NCI-H1694 (cell line): ENCODE data around the gene WDR59.
"Not testable (repeated sequence)": the region's sequence is repeated elsewhere in the genome, so short reads cannot be mapped to it uniquely, and the experiment has no call there.

ENCODE experiments used
- DNase-seq: peaks from one replicate; lab custom pipeline; 2025; lab: John Stamatoyannopoulos, UW

WDR59 gene, protein sequence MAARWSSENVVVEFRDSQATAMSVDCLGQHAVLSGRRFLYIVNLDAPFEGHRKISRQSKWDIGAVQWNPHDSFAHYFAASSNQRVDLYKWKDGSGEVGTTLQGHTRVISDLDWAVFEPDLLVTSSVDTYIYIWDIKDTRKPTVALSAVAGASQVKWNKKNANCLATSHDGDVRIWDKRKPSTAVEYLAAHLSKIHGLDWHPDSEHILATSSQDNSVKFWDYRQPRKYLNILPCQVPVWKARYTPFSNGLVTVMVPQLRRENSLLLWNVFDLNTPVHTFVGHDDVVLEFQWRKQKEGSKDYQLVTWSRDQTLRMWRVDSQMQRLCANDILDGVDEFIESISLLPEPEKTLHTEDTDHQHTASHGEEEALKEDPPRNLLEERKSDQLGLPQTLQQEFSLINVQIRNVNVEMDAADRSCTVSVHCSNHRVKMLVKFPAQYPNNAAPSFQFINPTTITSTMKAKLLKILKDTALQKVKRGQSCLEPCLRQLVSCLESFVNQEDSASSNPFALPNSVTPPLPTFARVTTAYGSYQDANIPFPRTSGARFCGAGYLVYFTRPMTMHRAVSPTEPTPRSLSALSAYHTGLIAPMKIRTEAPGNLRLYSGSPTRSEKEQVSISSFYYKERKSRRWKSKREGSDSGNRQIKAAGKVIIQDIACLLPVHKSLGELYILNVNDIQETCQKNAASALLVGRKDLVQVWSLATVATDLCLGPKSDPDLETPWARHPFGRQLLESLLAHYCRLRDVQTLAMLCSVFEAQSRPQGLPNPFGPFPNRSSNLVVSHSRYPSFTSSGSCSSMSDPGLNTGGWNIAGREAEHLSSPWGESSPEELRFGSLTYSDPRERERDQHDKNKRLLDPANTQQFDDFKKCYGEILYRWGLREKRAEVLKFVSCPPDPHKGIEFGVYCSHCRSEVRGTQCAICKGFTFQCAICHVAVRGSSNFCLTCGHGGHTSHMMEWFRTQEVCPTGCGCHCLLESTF

DNA sequence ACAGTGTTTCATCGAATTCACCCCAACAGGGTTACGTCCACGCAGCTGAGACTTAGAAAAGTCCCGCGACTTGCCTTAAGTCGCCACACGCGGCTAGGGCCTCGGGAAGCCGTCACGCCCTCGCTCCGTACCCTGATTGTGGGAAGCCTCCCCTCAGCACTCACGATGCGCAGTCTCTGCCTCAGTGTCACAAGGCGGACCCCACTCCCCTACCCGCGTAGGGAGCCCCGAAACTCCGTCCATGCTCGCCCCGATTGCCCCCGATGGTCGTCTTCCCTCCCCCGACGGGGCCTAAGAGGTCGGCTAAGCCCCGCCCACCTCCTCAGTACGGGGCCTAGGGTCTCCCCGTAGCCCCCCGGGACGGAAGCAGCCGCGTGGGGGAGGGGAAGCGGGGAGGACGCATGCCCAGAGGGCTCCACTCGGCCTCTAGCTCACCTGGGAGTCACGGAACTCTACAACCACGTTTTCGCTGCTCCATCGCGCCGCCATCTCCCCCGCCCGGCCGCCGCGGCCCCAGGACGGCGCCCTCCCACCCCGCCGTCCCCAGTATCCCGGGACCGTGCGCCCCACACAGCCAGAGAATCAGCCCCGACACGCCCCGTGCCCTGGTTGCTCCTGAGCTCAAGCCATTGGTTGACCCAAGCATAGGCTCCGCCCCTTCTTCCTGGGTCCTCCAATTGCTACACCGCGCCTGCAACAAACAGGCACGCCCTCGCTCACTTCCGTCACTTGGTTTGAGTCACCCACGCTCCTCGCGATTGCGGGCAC lies at the start of gene WDR59:
WDR59 (minus strand) TSS at position 595 of the 768 bp plus-strand sequence; CDS start at position 489, 106 bp downstream.
- peak; percentile 98 for DNase-seq

DNA sequence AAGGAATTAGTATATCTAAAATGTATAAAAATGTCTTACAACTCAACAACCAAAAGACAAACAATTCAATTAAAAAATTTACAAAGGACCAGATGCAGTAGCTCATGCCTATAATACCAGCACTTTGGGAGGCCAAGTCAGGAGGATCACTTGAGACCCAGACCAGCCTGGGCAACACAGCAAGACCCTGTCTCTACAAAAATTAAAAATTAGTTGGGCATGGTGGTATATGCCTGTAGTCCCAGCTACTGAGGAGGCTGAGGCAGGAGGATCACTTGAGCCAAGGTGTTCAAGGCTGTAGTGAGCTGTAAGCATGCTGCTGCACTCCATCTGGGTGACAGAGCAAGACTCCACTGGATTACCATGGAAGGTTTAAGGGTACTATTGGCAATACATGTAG lies 47.7 kb upstream of the WDR59 start:
- DNase-seq = no peak

DNA sequence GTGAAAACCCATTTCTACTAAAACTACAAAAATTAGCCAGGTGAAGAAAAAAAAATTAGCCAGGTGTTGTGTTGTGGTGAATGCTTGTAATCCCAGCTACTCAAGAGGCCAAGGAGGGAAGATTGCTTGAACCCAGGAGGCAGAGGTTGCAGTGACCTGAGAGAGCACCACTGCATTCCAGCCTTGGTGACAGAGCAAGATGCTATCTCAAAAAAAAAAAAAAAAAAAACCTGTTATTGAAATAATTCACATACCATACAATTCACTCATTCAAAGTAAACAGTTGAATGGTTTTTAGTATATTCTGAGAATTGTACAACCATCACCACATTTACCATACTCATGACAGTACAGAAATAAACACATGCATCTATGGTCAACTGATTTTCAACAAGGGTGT lies 44.9 kb upstream of the WDR59 start:
- no peak for DNase-seq

DNA sequence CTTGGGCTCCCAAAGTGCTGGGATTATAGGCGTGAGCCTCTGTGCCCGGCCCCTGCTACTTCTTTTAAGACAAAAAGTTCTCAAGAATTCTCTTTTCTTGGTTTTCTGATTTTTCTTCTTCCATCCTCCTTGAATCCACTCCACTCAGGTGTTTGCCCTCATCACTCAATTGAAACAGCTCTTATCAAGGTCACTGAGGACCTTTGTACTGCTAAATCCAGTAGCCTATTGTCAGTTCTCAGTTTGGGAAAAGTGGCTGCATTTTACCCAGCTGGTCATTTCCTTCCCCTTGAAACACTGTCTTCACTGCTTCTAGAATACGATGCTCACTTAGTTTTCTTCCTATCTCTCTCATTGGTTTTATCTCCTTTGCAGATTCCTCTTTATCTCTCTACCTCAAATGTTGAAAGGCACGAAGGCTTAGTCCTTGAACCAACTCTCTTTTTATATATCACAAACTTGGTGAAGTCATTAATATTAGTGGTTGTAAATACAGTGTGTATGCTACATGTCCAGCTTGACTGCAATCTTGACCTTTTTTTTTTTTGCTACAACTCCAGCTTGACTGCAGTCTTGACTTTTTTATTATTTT lies 43.7 kb upstream of the WDR59 start:
- no peak for DNase-seq

DNA sequence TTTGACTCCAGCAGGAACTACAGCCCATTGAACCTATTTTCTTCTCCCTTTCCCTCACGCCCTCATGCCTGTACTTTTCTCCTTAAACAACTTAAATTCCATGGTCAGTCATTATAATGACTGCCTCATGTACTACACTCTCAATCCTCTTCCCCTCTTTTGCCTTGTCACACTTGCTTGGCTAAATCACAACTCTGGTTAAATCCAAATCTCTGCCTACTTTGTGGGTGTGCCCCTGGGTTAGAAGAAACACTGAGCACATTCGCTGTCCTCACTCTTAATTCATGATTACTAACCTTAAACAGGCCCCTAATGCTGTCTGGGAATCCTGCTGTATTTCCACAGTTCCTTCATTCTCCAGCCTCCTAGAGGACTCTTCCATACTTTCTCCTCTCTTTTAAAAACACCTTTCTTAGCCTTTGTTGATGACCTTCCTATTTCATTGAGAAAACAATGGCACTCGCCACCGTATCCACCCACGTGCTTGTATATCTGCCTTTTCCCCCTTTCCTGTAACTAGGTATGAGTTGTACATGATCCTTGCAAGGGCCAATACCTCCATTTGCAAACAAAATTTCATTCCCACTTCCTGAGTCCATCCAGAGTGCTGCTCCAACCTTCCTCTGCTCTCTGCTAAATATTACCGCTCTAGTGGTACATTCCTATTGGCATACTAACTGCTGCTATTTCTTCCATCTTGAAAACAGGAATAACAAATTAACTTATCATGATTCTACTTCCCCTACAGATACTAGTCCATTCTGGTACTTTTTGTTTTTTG lies 42.8 kb upstream of the WDR59 start:
- DNase-seq = no peak

DNA sequence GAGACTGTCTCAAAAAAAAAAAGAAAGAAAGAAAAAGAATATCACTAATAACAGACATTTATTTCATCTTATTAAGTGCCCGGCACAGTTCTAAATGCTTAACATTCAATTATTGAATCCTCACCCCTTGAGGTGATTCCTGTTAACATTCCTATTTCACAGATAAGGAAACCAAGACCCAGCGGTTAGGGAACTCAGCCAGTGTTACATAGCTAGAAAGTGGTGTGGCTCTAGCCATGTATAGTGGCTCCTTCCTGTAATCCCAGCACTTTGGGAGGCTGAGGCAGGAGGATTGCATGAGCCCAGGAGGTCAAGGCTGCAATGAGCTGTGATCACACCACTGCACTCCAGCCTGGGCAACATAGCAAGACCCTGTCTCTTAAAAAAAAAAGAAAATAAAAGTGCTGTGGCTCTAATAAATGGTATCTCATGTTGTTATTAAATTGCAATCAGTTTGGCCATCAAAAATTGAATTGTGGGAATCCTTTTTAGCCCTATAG lies 42.0 kb upstream of the WDR59 start:
- DNase-seq = no peak

DNA sequence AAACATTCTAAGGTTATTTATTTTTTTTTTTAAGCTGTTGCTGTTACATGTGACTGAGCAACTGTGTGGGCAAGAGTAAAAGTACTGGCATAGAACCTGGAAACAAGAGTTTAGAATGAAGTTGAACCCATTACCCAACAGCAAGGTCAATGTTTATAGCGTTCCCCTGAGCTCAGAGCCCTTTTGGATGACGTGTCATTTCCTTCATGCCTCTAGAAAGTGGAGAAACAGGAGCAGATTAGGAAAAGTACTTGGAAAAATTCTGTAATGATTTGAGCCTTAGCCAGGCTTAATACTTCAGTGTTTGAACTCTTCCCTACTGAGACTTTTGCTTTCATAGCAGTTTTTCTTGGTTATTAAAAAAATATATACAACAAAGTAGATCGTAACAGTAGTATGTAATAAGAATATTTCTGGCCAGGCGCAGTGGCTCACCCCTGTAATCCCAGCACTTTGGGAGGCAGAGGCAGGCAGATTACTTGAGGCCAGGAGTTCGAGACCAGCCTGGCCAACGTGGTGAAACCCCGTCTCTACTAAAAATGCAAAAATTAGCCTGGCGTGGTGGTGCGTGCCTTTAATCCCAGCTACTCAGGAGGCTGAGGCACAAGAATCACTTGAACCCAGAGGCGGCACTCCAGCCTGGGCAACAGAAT lies 41.4 kb upstream of the WDR59 start:
- DNase-seq = not testable (repeated sequence)

DNA sequence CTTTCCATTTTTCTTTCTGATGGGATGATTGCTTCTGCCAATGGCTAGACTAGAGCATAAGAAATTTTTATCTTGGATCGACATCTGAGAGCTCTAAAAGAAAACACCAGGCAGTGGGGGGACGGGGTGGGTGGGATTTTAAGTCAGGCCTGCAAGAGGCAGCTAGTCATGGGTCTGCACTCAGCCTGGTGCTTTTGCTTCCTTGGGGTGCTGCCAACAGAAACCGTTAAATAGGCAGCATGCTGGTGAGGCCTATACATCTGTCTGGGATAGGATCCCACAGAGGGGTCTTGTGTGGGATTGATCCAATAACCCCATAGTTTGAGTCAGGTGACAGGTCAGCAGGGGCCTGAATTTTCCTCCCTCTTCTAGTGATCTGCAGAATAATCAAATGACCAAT lies 40.8 kb upstream of the WDR59 start:
- DNase-seq = no peak

DNA sequence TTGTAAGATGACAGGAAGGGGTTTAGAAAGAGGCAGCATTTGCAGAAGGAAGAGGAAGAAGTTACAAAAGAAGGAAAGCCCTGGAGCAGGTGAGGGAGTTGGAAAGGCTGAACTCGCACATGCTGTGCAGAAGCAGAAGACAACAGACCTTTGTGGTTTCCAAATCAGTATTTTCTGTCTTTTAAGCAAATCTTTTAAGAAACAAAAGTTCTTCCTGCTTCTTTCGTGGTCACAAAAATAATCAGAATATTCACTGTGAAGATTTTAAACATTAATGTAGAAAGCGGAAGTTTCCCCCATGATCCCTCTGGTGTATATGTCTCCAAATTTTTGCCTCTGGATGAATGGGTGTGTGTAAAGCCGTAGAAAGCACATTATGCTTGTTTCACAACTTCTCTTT lies 39.7 kb upstream of the WDR59 start:
- DNase-seq = no peak

DNA sequence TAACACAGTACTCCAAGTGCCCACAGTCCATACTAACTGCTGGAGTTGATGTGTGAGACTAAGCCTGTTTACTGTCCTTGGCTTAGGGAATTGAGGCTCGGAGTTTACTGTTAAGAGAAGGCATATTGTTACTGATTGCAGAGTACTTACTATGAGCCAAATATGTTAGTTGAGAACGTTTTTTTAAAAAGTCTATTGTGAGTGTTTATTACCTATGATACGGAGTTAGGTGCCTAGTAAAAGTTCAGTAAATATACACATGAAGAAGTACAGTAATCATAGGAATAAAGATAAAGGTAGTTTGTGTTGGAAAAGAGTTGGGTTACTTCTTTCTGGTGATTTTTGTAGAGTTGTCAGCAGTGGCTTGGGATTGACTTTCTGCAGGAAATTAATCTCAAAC lies 39.3 kb upstream of the WDR59 start:
- no peak for DNase-seq

DNA sequence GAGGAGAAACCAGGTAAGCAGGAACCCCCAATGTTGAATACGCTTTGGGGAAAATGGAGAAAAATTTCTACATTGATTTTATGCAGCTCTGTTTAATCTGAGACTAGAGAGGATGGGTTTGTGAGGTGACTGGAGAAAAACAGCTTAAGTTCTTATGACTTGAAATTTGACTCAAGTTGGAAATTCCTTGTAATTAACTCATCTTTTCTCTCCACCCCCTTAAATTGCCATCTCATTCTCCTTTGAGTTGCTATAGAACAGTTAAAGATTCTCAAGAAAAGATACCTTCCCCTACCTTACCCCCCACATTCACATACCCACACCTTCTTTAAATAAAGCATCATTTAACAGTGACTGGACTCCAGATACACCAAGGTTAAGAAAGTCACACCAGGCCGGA lies 38.1 kb upstream of the WDR59 start:
- no peak for DNase-seq

DNA sequence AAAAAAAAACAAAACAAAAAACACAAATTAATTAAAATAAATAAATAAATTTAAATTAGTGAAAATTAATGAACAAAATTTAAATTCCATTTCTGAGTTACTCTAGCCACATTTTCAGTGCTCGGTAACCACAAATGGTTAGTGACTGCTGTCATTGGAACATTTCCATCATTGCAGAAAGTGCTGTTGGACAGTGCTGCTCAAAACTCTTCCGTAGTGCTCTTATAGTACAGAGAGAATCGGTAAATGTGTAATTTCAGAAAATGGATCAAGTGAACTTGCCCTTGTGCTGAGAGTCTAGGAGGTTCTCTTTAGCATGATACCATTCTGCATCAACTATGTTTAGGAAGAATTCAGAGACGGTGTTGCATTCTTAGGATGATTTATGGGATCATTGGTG lies 37.6 kb upstream of the WDR59 start:
- DNase-seq = no peak

DNA sequence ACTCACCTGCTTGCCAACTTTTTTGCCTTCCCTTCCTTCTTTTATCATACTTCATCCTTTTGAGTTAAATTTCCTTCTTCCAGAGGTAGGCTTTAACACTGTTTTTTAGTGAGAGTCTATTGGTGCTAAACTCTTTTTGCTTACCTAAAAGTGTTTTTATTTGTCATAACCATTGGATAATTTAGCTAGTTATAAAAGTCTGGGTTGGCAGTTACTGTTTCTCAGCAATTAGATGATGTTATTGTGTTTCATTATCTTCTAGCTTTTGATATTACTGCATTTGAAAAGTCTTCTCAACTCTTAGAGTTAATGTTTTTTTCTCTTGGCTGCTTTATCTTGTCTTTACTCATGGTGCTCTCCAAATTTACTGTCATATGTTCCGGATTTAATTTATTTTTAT lies 36.5 kb upstream of the WDR59 start:
- DNase-seq = no peak

DNA sequence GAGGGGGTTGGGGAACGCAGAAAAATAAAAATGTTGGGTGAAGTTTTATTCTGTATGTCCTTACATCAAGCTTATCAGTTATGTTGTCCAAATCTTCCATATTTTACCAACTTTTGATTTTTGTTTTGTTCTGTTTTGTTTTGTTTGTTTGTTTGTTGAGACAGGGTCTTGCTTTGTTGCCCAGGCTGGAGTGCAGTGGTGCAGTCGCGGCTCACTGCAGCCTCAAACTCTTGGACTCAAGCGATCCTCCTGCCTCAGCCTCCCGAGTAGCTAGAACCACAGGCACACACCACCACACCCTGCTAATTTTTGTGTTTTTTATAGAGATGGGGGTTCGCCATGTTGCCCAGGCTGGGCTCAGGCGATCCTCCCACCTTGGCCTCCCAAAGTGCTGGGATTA lies 34.7 kb upstream of the WDR59 start:
- no peak for DNase-seq

DNA sequence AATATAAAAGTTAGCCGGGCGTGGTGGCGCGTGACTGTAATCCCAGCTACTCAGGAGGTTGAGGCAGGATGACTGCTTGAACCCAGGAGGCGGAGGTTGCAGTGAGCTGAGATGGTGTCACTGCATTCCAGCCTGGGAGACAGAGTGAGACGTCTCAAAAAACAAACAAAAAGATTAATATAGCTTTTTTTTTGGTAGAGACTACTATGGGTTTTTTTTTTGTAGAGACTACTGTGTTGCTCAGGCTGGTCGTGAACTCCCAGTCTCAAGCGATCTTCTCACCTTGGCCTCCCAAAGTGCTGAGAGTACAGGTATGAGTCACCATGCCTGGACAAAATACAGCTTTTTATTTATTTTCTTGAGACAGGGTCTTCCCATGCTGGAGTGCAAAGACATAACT lies 34.1 kb upstream of the WDR59 start:
- DNase-seq = no peak

DNA sequence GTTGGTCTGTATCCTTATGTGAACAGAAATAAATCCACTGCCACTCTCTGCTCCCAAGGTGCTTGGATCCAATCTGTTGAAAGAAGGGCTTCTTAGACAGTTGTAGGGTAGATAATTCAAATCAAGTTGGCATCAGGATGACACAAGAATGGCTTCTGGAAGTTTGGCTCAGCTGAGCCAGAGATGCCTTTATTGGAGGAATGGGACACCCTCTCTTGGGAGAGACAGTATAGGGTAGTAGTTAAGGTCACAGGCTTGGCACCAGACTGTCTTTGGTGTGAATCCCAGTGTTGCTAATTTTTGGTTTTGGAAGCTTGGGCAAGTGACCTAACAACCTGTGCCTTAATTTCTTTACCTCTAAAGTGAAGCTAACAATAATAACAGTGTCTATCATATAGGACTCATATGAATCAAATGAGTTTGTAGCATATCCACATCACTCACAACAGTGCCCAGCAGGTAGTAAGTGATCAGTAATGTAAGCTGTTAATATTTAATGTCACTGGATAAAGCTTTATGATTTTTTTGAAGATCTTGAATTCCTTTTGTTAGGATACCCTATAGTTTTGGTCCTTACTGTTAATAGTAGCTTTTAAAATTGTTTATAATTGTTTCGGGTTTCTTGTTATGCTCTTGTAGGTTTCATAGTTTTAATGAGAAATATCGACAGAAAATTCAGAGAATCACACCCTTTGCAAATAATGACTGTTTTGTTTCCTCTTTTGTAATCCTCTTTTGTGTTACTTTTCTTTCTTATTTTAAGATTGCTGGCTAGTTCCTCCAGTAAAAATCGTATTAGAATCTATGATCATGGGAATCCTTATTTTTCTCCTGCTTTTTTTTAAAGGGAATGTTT lies 33.0 kb upstream of the WDR59 start:
- DNase-seq = no peak

DNA sequence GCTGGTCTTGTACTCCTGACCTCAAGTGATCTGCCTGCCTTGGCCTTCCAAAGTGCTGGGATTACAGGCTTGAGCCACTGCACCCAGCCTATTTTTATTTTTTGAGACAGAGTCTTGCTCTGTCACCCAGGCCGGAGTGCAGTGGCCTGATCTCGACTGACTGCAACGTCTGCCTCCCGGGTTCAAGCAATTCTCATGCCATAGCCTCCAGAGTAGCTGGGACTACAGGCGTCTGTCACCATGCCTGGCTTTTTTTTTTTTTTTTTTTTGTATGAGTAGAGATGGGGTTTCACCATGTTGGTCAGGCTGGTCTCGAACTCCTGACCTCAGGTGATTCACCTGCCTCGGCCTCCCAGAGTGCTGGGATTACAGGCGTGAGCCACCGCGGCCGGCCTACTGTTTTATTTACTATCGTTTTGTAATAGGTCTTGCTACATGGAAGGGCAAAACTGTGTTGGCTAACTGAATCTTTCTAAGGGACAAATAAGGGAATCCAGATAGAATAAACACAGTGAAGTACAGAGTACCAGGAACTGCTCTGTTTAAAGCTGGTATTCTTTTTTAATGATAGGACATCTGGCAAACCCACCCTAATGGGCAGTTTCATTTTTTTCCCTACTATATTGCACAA lies 31.6 kb upstream of the WDR59 start:
- DNase-seq = not testable (repeated sequence)

DNA sequence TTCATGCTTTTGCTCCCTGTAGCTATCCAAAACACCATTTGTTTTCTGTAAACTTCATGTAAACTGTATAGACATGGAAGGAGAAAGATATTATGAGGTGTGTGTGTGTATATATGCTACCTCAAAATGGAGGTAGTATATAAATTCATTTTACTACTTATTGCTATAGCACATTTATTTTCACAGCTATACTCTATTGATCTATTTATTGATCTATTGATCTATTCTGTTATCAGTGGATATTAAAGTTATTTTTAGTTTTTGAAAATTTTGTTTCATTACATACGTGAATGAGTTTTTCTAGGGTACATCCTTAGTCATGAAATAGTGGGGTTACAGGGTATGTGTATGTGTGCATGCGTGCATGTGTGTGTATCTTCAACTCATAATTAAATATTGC lies 29.4 kb upstream of the WDR59 start:
- no peak for DNase-seq

DNA sequence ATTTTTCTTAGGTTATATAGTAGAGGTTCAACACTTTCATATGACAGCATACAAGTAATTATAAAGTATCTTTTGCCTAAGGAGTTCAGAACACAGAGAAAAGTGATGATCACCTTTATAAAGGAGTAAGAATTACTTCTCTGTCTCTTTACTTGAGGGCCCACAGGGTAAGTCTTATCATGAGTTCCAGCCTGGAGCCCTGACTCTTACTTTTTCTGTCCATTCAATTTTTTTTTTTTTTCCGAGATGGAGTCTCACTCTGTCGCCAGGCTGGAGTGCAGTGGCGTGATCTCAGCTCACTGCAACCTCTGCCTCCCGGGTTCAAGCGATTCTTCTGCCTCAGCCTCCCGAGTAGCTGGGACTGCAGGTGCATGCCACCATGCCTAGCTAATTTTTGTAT lies 28.2 kb upstream of the WDR59 start:
- not testable (repeated sequence) for DNase-seq
